GM12891 (cell line): Measurements from ENCODE around the gene CYB5R4.

Experiments
- POLR2A ChIP-seq: IDR thresholded peaks from 2 replicates; pipeline ENCODE4 v1.6.1; 2011; ENCODE audit warnings: low read depth, low read length, control low read depth
- POLR2AphosphoS5 ChIP-seq: IDR thresholded peaks from 2 replicates; pipeline ENCODE4 v1.6.1; 2011; ENCODE audit warnings: low read depth, low read length, control low read depth
- TAF1 ChIP-seq: IDR thresholded peaks from 2 replicates; pipeline ENCODE4 v1.6.1; 2011; ENCODE audit warnings: low read depth, low read length, control low read depth

- TF ChIP-seq POLR2AphosphoS5: no peak
- no peak for TF ChIP-seq POLR2A
- no peak for TF ChIP-seq TAF1
These were observed 57.5 kb downstream of the CYB5R4 start for GRCh38 chr6:83917001-83917400.
